CD4-positive, alpha-beta T cell treated with Interleukin-10 for 1 hour (primary cell): Measurements from ENCODE around the gene RAB8B.
"Not testable (repeated sequence)": the region's sequence is repeated elsewhere in the genome, so short reads cannot be mapped to it uniquely, and the experiment has no call there.

Experiments used
- DNase-seq: peaks from one replicate; pipeline ENCODE4 v3.0.0-alpha.2; 2020

RAB8B gene

DNA sequence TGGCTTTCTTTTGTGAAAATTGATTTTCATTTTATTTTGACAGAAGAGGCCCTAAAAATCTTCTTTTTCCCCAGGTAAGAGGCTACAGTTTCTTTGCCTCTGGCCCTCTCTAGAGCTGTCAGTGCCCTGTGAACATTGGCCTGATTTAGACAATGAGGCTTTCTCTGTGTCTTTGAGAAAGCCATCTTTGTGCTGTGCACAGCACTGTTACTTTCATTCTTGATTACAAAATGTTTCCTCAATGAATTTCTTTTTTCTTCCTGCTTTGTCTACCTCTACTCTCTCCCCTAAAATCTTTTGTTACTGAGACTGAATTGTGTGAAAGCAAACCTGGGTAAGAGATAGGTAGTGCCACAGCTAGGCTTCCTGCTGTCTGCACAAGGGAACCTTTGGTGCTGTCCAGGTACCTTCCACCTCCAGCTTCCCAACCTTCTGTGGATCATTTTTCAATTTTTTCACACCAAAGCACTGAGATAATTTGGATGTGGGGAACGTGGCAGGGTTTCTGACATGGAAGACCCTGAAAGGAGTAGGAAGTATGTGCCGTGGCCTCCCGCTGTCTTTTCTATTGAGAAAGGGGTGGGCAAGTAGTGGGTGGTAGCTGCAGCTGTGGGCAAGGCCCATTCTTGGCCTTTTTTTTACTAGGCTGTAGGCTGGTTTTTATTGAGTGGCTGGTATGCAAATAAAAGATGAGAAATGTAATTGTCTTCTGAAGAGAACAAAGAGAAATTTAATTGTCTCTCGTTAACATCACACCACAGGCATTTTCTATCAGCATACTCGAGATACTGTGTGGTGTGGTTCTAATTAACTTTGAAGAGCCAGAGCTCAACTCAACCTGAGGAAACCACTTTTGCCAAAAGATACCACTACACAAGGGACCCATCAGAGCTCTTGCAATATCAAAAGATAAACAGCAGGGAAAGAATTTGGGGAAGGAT lies 21.0 kb downstream of the RAB8B start:
- peak; percentile 36 for DNase-seq

GRCh38 chr15:63211092-63211490 lies 21.7 kb downstream of the RAB8B start:
- DNase-seq = no peak

GRCh38 chr15:63211549-63211948 lies 22.1 kb downstream of the RAB8B start:
- no peak for DNase-seq

GRCh38 chr15:63212050-63213004 lies 22.9 kb downstream of the RAB8B start:
- peak; percentile 45 for DNase-seq

DNA sequence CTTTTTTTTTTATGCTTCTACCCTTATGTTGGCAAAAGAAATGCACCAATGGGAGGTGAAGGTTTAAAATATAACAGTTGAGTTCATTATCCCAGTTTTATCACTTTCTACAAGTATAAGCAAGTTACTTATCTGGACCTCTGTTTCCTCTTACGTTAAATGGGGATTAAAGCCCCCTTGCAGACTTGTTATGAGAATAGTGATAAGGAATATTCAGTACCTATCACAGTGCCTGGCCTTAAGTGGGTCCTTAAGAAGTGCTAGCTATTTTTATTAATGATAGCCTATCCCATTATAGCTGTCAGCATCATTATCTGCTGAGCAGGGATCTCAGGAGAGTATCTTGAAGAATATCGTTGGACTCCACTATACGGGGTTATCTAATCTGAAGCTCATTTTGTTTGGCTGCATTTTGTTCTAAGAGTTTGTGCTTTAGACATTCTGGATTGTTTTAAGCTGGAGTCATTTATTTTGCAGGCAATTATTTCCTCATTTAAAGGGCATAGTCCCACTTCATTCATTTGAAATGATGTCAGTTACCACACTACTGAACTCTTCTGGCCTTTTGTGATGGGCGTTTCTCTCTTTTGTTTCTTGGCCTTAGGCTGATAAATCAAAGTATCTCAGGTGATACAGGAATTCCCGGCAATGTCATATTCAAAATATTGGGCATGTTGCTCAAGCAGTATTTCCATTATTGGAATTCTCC lies 28.8 kb downstream of the RAB8B start:
- DNase-seq = no peak

GRCh38 chr15:63219196-63219710 lies 29.8 kb downstream of the RAB8B start:
- no peak for DNase-seq

DNA sequence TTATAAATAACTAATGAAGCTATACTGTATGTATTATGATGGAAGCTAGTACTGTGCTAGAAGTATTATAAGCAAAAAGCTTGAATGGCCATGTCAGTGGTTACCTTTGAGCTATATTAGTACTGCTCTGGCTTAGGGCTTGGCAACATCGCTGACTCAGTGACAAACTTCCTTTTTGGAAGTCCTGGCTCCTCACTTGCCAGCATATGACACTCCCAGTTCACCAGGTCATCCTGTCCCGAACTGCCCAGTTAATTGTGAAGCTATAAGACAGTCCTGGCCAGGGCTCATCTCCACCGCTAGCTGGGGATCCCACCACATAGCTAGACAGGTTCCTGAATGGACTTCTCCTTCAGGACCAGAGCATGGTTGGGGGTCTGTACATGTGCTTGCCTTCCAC lies 31.9 kb downstream of the RAB8B start:
- DNase-seq = no peak

- no peak for DNase-seq
These were observed 34.1 kb downstream of the RAB8B start for GRCh38 chr15:63223463-63223862.

- DNase-seq = no peak
These were observed 36.0 kb downstream of the RAB8B start for GRCh38 chr15:63225381-63225780.

GRCh38 chr15:63226155-63226883 lies 36.9 kb downstream of the RAB8B start:
- no peak for DNase-seq

DNA sequence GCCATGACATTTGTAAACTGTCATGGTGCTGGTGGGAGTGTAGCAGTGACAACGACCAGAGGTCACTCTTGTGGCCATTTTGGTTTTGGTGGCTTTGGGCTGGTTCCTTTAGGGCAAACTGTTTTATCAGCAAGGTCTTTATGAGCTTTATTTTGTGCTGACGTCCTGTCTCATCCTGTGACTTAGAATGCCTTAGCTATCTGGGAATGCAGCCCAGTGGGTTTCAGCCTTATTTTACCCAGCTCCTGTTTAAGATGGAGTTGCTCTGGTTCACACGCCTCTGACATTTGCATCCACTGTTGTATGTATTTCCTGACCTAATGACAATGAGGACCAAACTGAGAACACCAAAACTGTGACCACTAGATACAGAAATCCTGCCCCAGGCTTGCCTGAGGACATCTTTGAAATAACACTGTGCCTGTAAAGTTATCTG lies 37.6 kb downstream of the RAB8B start:
- no peak for DNase-seq

GRCh38 chr15:63227689-63228088 lies 38.3 kb downstream of the RAB8B start:
- no peak for DNase-seq

GRCh38 chr15:63231206-63231605 lies 41.8 kb downstream of the RAB8B start:
- no peak for DNase-seq

DNA sequence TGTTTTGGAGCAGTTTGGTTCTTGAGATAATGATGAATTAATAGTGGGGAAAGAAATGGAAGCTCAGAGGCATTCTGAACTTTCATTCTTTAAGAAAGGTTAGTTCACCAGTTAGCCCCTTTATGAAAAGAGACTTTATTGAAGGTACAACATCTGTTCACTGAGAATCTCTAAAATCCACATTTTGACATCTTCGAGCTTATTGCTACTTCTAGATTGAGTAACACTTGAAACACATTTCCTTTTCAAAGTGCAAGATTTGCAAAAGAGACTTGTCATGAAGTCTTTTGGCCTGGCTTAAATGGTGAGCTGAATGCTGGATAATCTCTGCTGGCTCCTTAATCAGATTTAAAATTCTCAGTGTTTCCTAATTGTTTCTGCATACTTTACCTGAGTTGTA lies 42.3 kb downstream of the RAB8B start:
- DNase-seq = no peak

DNA sequence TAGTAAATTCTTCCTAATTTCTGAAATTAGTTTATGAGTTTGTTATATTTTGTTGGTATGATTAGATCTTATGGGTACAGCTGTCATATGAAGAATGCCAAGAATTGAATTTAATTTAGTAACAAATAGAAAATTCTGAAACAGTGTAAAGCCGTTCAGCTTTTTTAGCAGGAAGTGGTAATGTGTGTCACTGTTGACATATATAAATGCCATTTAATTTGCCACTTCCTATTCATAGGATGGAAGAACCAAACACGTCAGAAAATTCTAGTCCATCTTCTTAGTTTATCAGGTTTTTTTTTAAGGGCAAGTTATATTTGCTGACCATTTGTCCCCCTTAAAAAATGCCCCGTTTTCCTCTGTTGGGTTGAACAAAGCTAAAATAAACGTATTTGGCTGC lies 43.0 kb downstream of the RAB8B start:
- DNase-seq = peak; percentile 53

DNA sequence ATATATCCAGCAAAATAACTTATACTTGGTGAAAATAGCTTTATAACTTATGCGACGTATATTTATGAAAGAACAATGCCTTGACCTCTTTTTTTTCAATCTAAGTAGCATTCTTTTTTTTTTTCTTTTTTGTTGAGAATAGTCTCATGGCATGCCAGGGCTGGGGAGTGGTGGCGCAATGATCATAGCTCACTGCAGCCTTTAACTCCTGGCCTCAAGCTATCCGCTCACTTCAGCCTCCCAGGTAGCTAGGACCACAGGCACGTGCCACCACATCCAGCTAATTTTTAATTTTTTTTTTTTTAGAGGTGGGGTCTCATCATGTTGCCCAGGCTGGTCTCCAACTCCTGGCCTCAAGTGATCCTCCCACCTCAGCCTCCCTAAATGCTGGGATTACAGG lies 43.5 kb downstream of the RAB8B start:
- no peak for DNase-seq

- no peak for DNase-seq
These were observed 44.4 kb downstream of the RAB8B start for GRCh38 chr15:63233667-63234423.

DNA sequence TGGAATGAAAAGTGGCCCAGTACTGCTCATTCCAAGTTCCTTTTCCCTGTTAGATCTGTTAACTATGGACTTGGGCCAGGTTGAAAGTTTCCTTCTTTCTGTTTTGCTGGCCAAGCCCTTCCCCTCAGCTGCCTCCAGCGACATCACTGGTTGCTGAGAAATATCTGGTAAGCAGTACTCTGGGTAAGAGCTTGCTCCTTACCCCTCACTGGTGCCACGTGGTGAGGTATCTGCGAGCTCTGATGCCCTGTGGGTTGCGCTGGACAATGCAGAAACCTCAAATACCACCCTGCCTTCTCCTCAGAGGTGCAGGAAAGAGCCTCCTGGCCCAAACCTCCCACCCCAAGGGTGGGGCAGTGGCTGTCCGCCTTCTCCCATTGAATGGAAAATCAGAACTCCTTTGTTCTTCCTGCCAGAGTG lies 45.1 kb downstream of the RAB8B start:
- DNase-seq = no peak

- DNase-seq = no peak
These were observed 46.9 kb downstream of the RAB8B start for GRCh38 chr15:63236272-63236671.

DNA sequence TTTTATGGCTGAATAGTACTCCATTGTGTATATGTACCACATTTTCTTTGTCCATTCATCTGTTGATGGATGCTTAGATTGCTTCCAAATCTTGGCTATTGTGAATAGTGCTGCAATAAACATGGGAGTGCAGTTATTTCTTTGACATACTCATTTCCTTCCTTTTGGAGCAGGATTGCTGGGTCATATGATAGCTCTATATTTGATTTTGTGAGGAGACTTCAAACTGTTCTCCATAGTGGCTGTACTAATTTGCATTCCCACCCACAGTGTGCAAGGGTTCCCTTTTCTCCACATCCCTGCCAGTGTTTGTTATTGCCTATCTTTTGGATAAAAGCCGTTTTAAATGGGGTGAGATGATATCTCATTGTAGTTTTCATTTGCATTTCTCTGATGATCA lies 47.7 kb downstream of the RAB8B start:
- not testable (repeated sequence) for DNase-seq

- no peak for DNase-seq
These were observed 48.8 kb downstream of the RAB8B start for GRCh38 chr15:63238171-63238570.
